Heart left ventricle (tissue), 16 donors: Measurements from ENCODE around the gene XXYLT1. TPM values are rescaled to one million over a fixed set of nuclear protein-coding genes. Genes with fewer than 3 reads are reported as not detected.
"Not testable (repeated sequence)": the region's sequence is repeated elsewhere in the genome, so short reads cannot be mapped to it uniquely, and the experiment has no call there.

Source experiments
- ATAC-seq, 4 donors: fragments of 200-7000 bp; cut with Tn5 transposase; one replicate each; pipeline ENCODE4 v1.9.1; 2020 to 2022; ENCODE audit warnings: moderate library complexity in 4 of 4, mild to moderate bottlenecking in 3 of 4, moderate number of reproducible peaks in 1 of 4
- DNase-seq, 5 donors: peaks; one replicate each; pipeline ENCODE4 v3.0.0-alpha.2; 2020
- H3K27ac ChIP-seq, 12 donors: fragments of 200-600 bp; sonication (generic) in 4 of 12; one replicate each; pipeline versions ENCODE4 v1.5.0 to v1.8.0; 2016 to 2022; ENCODE audit warnings: mild to moderate bottlenecking in 2 of 12
- H3K27me3 ChIP-seq, 9 donors: fragments of 200-600 bp; sonication (generic) in 2 of 9; one replicate each; pipeline versions ENCODE4 v1.5.1 to v1.8.0; 2016 to 2022; ENCODE audit warnings: mild to moderate bottlenecking in 3 of 9
- H3K36me3 ChIP-seq, 9 donors: fragments of 200-600 bp; sonication (generic) in 2 of 9; one replicate each; pipeline versions ENCODE4 v1.5.0 to v1.8.0; 2018 to 2022; ENCODE audit warnings: mild to moderate bottlenecking in 2 of 9
- H3K4me1 ChIP-seq, 12 donors: fragments of 200-600 bp; sonication (generic) in 4 of 12; one replicate each; pipeline versions ENCODE4 v1.5.0 to v1.8.0; 2016 to 2022; ENCODE audit warnings: mild to moderate bottlenecking in 3 of 12
- H3K4me3 ChIP-seq, 12 donors: fragments of 200-600 bp; sonication (generic) in 4 of 12; one replicate each; pipeline versions ENCODE4 v1.5.0 to v1.8.0; 2017 to 2022; ENCODE audit warnings: mild to moderate bottlenecking in 9 of 12, moderate library complexity in 4 of 12
- H3K9me3 ChIP-seq, 12 donors: fragments of 200-600 bp; sonication (generic) in 4 of 12; one replicate each; pipeline versions ENCODE4 v1.5.0 to v1.8.0; 2016 to 2022; ENCODE audit warnings: mild to moderate bottlenecking in 1 of 12
- CTCF ChIP-seq, 12 donors: fragments of 200-600 bp; sonication (generic) in 4 of 12; IDR thresholded peaks; one replicate each; pipeline versions ENCODE4 v1.5.0 to v1.8.0; 2018 to 2022; ENCODE audit warnings: antibody characterized with exemption in 12 of 12, mild to moderate bottlenecking in 5 of 12
- POLR2A ChIP-seq, 2 donors: fragments of 450-650 bp; IDR thresholded peaks; one replicate each; pipeline ENCODE4 v1.6.1; 2017; ENCODE audit warnings: antibody characterized with exemption in 2 of 2, mild to moderate bottlenecking in 2 of 2, moderate library complexity in 2 of 2
- WGBS, 4 donors: extraction: QIAGEN DNeasy Blood & Tissue Kit in 2 of 4; methylation state at CpG; one replicate each; pipeline versions ENCODE4 v1.1.5 to v1.1.7; 2013 to 2018; 5-methylcytosine and 5-hydroxymethylcytosine counted together
- intact Hi-C, 10 donors: fragments of 100-400 bp; cut with DNase I; formaldehyde crosslinking; loops; one replicate each; pipeline versions ENCODE4 v1.11.1 to v1.14.2; 2022
- polyA plus RNA-seq, 2 donors: library from polyadenylated mRNA; stranded (reverse); fragments of 200-250 nt; gene quantifications; one replicate each; pipeline ENCODE4 v1.2.3, GENCODE V29; 2013
- total RNA-seq, 9 donors: library from RNA; depleted of rRNA in 2 of 9; stranded (reverse); fragments of >200 nt in 2 of 9; fragmentation: NEBNext Ultra II Directional in 3 of 9; extraction: Animal tissue kit (Norgen Biotek cat#: 25700) in 3 of 9; gene quantifications; one replicate each; pipeline versions ENCODE4 v1.1.0 to v1.2.4, GENCODE V29; 2016 to 2023
- donor health status: ischemic (EF 13 %, LVEDD 7.1; RV severe dilation, severe dysfunction).
- donor health status: healthy with polysubstance abuse.
- donor health status: DM: no; HTN: yes; CAD: no.
- donor health status: DM: no; HTN: no; CAD: no.
- donor health status: ischemic (EF 25% LVEDD 6.9; RV normal size, moderate dysfunction).
- donor health status: ischemic (EF 25% LVEDD 5.7; RV mildly dilated, moderate dysfunction).
- donor health status: healthy.
- donor health status: DM: yes; HTN: yes; CAD: no.
- donor health status: ischemic (EF 35%, LVEDD 5.7; RV mildly dilated, moderate dysfunction).
- donor health status: nonischemic (EF 11% LVEDD 7.7; RV severe dilation, severe dysfunction).
- donor health status: DM: yes; HTN: yes; CAD: no.
- donor health status: PGD.
- donor health status: ischemic (EF 29% LVEDD 5.4; RV normal size, mild dysfunction).
- donor health status: nonischemic (EF 23%, LVEDD 6.1; RV moderate dilation, normal function).

The XXYLT1 gene
- total and polyA plus RNA-seq, 11 donors = 1.9 to 8.6 (median 4.8) TPM

- no peaks in the 10 kb centered on the region for H3K27me3 ChIP-seq
- no peak overlapping the region for H3K27ac ChIP-seq
- H3K4me3 ChIP-seq = no peak overlapping the region
- H3K9me3 ChIP-seq = no peaks in the 10 kb centered on the region
- no peak for DNase-seq
- 95 to 98% (median 97%) methylated on average over 1 of the region's 1 CpG for WGBS, 4 donors
- peaks cover 0 to 98% (median 81%) of the 10 kb centered on the region in 9 donors for H3K36me3 ChIP-seq
- TF ChIP-seq CTCF (IDR thresholded peaks at IDR 0.05) (no peak), POLR2A (IDR thresholded peaks at IDR 0.05) (no peak)
- intact Hi-C loops = no loop called here
- H3K4me1 ChIP-seq = no peaks in the 10 kb centered on the region
- no peak for ATAC-seq
These were observed 25.7 kb upstream of the XXYLT1 start for GRCh38 chr3:195296662-195297061.

- Histone ChIP-seq H3K9me3 (no peaks in the 10 kb centered on the region), H3K27me3 (no peaks in the 10 kb centered on the region), H3K4me1 (no peaks in the 10 kb centered on the region), H3K27ac (no peak overlapping the region), H3K4me3 (no peak overlapping the region), H3K36me3 (peaks cover 0 to 98% (median 86%) of the 10 kb centered on the region in 9 donors)
- no peak for ATAC-seq
- WGBS, 4 donors = 89 to 98% (median 94%) methylated on average over 1 of the region's 1 CpG
- no peak for TF ChIP-seq CTCF (IDR thresholded peaks at IDR 0.05)
- no peak for TF ChIP-seq POLR2A (IDR thresholded peaks at IDR 0.05)
- intact Hi-C loops = no loop called here
- DNase-seq = no peak
These were observed 20.2 kb upstream of the XXYLT1 start for GRCh38 chr3:195291121-195291520.

- H3K4me3 ChIP-seq, H3K27ac ChIP-seq, ATAC-seq, H3K27me3 ChIP-seq, DNase-seq, intact Hi-C loops, H3K4me1 ChIP-seq, H3K9me3 ChIP-seq: not testable (repeated sequence)
- WGBS, 4 donors = 93 to 99% (median 96%) methylated on average over 5 of the region's 5 CpGs
- H3K36me3 ChIP-seq = peaks cover 0 to 98% (median 89%) of the 10 kb centered on the region in 9 donors
These were observed 19.7 kb upstream of the XXYLT1 start for GRCh38 chr3:195290643-195291042.

- TF ChIP-seq POLR2A (IDR thresholded peaks at IDR 0.05) = no peak
- TF ChIP-seq CTCF (IDR thresholded peaks at IDR 0.05) = no peak
- Histone ChIP-seq H3K27ac (no peak overlapping the region), H3K9me3 (no peaks in the 10 kb centered on the region), H3K4me1 (no peaks in the 10 kb centered on the region), H3K4me3 (no peak overlapping the region), H3K36me3 (peaks cover 0 to 95% (median 88%) of the 10 kb centered on the region in 9 donors), H3K27me3 (no peaks in the 10 kb centered on the region)
- DNase-seq = no peak
- intact Hi-C loops = no loop called here
- ATAC-seq = no peak
- WGBS, 4 donors = 54 to 72% (median 60%) methylated on average over 4 of the region's 4 CpGs
These were observed 15.3 kb upstream of the XXYLT1 start for GRCh38 chr3:195286115-195286872.

GRCh38 chr3:195285372-195285771 lies 14.4 kb upstream of the XXYLT1 start:
- DNase-seq (no peak), ATAC-seq (no peak)
- intact Hi-C loops = no loop called here
- TF ChIP-seq CTCF (IDR thresholded peaks at IDR 0.05) = no peak
- TF ChIP-seq POLR2A (IDR thresholded peaks at IDR 0.05) = no peak
- Histone ChIP-seq H3K4me1 (no peaks in the 10 kb centered on the region), H3K27ac (no peak overlapping the region), H3K27me3 (no peaks in the 10 kb centered on the region), H3K9me3 (no peaks in the 10 kb centered on the region), H3K4me3 (no peak overlapping the region), H3K36me3 (peaks cover 0 to 85% (median 79%) of the 10 kb centered on the region in 9 donors)
- 90 to 92% (median 92%) methylated on average over 3 of the region's 3 CpGs for WGBS, 4 donors
